GM18858 (cell line): Measurements from ENCODE around the gene ATAD3B.

Source experiments
- ATAC-seq: cut with Tn5 transposase; IDR thresholded peaks from one replicate; pipeline ENCODE4 v1.9.1; 2021; ENCODE audit not compliant: unreplicated experiment

ATAD3B gene

GRCh38 chr1:1542766-1543705 is 71.5 kb downstream of the ATAD3B start:
- ATAC-seq, result no peak

GRCh38 chr1:1543706-1544099 is 72.1 kb downstream of the ATAD3B start:
- no peak for ATAC-seq

GRCh38 chr1:1544544-1544943 is 73.0 kb downstream of the ATAD3B start:
- ATAC-seq, result no peak
